DOHH2 (cell line): ENCODE data around the gene CD151.

Experiments used
- CTCF ChIP-seq: fragments of 200-600 bp; sonication (generic); IDR thresholded peaks from one replicate; pipeline ENCODE4 v1.5.1; 2014; ENCODE audit warnings: antibody characterized with exemption, mild to moderate bottlenecking, low read depth, low read length; ENCODE audit not compliant: poor library complexity, severe bottlenecking
- EZH2phosphoT487 ChIP-seq: fragments of 200-600 bp; sonication (generic); IDR thresholded peaks from 2 replicates; pipeline ENCODE4 v1.6.1; 2017; ENCODE audit warnings: borderline replicate concordance, mild to moderate bottlenecking, antibody characterized with exemption, low read length, moderate library complexity, mixed read lengths

- no peak for TF ChIP-seq CTCF
- no peak for TF ChIP-seq EZH2phosphoT487
Observed at GRCh38 chr11:876545-876944, 43.8 kb downstream of the CD151 start.
